Gastrocnemius medialis (tissue), 4 donors: ENCODE results near the gene PLEKHG7.
A peak's percentile ranks its signal among the peaks of the same experiment; 100 is the strongest.

Experiments used
- CTCF ChIP-seq, 5 experiments: fragments of 450-650 bp in 3 of 5; fragments of 200-600 bp in 2 of 5; sonication (generic) in 2 of 5; IDR thresholded peaks in 4 of 5; conservative IDR thresholded peaks in 1 of 5; 1 replicate in 4 of 5; 2 replicates in 1 of 5; pipeline ENCODE4 v1.5.1; 2016 to 2019; ENCODE audit warnings: antibody characterized with exemption in 5 of 5, mild to moderate bottlenecking in 3 of 5, moderate library complexity in 3 of 5
- POLR2A ChIP-seq, 2 donors: fragments of 450-650 bp; IDR thresholded peaks; one replicate each; pipeline ENCODE4 v1.6.1; 2017; ENCODE audit warnings: antibody characterized with exemption in 2 of 2, mild to moderate bottlenecking in 2 of 2, moderate library complexity in 2 of 2

DNA sequence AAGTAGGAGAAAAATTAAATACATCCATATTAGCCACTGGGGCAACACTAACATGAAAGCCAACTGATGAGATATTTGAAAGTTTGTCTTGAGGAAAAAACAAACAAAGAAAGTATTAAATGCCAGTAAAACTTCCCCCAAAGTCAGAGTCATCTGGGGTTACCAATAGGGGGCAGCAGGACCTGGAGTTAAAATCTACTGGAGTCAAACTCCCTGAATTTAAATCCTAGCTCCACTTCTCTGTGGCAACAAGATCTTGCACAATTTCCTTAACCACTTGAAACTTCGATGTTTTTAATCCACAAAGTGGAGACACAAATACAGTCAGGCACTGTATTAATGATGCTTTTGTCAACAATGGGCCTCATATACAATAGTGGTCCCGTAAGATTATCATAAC, 14.4 kb downstream of the PLEKHG7 start:
- TF ChIP-seq CTCF (IDR thresholded peaks at IDR 0.05 in 4 of 5, conservative IDR thresholded peaks at IDR 0.05 in 1 of 5) (peak in 2 of 5 experiments; percentile 10 to 51), POLR2A (IDR thresholded peaks at IDR 0.05) (no peak)
